GM12864 (cell line): ENCODE data around the gene NPR3.

Source experiments
- DNase-seq: peaks from one replicate; pipeline ENCODE4 v3.0.0-alpha.2; 2011; ENCODE audit warnings: low read depth
- H3K4me3 ChIP-seq: 2 replicates; pipeline ENCODE4 v1.5.1; 2011; ENCODE audit warnings: mild to moderate bottlenecking, low read depth, low read length, control low read depth
- TF ChIP-seq, protein P1 (sequence below): IDR thresholded peaks from 2 replicates; pipeline ENCODE4 v1.5.1; 2011; ENCODE audit warnings: low read depth, mild to moderate bottlenecking, moderate library complexity, low read length, control low read depth, inconsistent platforms; ENCODE audit errors: missing control alignments

NPR3 gene

GRCh38 chr5:32771037-32771436, 59.9 kb downstream of the NPR3 start:
- TF ChIP-seq, protein P1, sequence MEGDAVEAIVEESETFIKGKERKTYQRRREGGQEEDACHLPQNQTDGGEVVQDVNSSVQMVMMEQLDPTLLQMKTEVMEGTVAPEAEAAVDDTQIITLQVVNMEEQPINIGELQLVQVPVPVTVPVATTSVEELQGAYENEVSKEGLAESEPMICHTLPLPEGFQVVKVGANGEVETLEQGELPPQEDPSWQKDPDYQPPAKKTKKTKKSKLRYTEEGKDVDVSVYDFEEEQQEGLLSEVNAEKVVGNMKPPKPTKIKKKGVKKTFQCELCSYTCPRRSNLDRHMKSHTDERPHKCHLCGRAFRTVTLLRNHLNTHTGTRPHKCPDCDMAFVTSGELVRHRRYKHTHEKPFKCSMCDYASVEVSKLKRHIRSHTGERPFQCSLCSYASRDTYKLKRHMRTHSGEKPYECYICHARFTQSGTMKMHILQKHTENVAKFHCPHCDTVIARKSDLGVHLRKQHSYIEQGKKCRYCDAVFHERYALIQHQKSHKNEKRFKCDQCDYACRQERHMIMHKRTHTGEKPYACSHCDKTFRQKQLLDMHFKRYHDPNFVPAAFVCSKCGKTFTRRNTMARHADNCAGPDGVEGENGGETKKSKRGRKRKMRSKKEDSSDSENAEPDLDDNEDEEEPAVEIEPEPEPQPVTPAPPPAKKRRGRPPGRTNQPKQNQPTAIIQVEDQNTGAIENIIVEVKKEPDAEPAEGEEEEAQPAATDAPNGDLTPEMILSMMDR, result no peak
- DNase-seq, result no peak

DNA sequence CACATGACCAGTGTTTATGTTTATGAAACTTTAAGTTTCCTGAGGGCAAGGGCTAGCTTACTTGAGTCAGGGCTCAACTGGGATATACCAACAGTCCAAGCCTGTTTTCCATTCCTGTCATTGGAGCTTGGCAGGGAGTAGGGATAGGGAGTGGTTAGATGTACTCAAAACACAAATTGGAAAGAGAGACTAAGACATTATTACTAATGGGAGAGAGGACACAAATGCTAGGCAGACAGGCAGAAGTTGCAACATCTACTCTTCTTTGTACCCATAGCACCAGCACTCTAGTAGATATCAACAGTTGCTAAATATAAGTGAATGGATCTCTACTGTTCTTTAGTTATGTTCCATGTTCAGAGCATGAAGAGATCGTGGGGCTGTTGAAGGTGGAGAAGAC, 62.8 kb downstream of the NPR3 start:
- H3K4me3 ChIP-seq, result no peak overlapping the region
- TF ChIP-seq, protein P1, result no peak
- DNase-seq, result no peak

More at GRCh38 chr5:32771037-32771436, 59.9 kb downstream of the NPR3 start:
- H3K4me3 ChIP-seq, result no peak overlapping the region

DNA sequence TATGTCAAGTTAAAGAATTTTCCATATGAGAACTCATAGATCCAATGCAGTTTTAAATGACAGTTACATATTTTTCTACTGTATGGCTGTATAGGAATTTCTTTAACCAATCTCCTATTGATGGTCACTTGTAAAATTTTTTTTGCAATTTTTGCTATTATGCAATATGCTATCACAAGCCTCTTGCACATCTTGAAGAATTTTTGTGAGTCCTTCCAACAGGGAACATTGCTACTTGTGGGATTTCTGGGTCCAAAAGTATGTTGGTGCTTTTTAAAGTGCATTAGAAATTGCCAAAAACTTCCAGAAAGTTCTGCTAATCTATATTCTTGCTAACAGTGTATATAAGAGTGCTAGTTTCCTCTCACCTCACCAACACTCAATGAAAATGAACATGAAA, 65.1 kb downstream of the NPR3 start:
- H3K4me3 ChIP-seq, result no peak overlapping the region
- DNase-seq, result no peak
- TF ChIP-seq, protein P1, result no peak

- H3K4me3 ChIP-seq, result no peak overlapping the region
- TF ChIP-seq, protein P1, result no peak
- no peak for DNase-seq
Observed at GRCh38 chr5:32777222-32777621, 66.1 kb downstream of the NPR3 start.

- DNase-seq, result no peak
- TF ChIP-seq, protein P1, result no peak
- H3K4me3 ChIP-seq, result no peak overlapping the region
Observed at GRCh38 chr5:32777733-32778132, 66.6 kb downstream of the NPR3 start.

DNA sequence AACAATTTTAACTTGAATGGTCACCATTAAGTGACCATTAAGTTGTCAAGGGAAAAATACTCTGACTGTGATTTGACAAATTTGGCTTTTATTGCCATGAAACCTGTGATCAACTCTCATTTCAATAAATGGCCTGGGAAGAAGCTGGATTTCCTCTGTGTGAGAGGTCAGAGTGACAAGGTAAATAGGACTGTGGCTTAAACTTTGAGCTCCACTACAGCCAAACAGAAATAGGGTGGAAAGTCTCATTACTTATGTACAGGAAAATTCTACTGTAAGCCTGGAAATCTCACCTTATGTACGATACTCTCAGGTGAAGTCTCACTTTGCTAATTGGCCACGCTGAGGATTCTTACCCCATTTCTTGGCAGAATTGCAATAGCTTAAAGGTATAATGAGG, 67.3 kb downstream of the NPR3 start:
- H3K4me3 ChIP-seq, result no peak overlapping the region
- TF ChIP-seq, protein P1, result no peak
- DNase-seq, result no peak

DNA sequence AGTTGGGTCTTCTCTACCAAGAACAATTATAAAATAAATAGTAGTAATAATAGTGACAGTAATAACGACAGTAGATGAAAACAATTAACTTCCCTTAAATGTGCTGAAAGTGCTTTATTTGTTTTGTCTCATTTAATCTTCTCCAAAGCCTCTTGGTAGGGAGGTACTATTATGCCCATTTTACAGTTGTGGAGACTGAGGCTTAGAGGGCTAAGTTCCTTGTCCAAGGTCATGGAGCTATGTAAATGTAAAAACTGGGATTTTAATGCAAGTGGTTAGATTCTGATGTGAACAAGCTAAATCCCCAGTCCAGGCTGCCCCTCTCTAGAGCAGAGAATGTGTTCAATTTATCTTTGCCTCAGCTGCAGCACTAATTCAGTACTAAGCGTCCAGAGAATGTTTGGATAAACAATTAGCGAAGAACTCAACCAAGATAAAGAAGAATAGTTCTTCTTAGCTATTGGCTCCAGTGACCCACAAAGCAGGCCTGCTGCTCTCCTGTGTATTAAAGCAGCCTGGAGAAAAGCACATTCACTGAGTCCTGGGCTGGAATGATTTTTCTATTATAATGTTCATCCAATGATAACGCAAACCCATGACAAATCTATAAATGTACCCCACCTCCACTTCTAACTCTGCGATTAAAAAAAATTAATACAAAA, 68.8 kb downstream of the NPR3 start:
- DNase-seq, result no peak
- H3K4me3 ChIP-seq, result no peak overlapping the region
- TF ChIP-seq, protein P1, result no peak
